HG03565 (cell line): ENCODE measurements around the gene IPPK.
"Not testable (repeated sequence)": the region's sequence is repeated elsewhere in the genome, so short reads cannot be mapped to it uniquely, and the experiment has no call there.

Experiments used
- ATAC-seq: cut with Tn5 transposase; IDR thresholded peaks from one replicate; pipeline ENCODE4 v1.9.1; 2021; ENCODE audit warnings: mild to moderate bottlenecking, moderate library complexity; ENCODE audit not compliant: unreplicated experiment

IPPK gene

GRCh38 chr9:92639124-92639523 lies 30.8 kb downstream of the IPPK start:
- ATAC-seq: no peak

- ATAC-seq: no peak
Measured at GRCh38 chr9:92638621-92639101, 31.3 kb downstream of the IPPK start.

- no peak for ATAC-seq
Measured at GRCh38 chr9:92637886-92638620, 31.9 kb downstream of the IPPK start.

GRCh38 chr9:92637326-92637725 lies 32.6 kb downstream of the IPPK start:
- no peak for ATAC-seq

- ATAC-seq: no peak
Measured at GRCh38 chr9:92636627-92637026, 33.3 kb downstream of the IPPK start.

DNA sequence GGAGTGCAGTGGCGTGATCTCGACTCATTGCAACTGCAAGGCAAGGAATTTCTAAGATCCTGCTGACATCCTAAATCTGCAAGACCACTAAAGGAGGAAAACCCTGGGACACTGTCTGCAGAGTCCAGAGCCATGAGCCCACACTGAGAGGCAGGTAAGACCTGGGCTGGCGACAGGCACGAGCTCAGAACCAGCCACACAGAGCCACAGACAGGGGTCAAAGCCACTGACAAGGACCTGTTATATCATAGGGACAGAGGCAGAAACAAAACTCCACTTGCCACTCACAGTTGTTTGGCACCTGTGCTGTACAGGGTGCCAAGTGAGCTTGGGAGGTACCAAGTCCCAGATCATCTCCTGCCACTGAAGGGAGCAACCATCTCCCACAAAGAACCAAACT lies 34.2 kb downstream of the IPPK start:
- no peak for ATAC-seq

DNA sequence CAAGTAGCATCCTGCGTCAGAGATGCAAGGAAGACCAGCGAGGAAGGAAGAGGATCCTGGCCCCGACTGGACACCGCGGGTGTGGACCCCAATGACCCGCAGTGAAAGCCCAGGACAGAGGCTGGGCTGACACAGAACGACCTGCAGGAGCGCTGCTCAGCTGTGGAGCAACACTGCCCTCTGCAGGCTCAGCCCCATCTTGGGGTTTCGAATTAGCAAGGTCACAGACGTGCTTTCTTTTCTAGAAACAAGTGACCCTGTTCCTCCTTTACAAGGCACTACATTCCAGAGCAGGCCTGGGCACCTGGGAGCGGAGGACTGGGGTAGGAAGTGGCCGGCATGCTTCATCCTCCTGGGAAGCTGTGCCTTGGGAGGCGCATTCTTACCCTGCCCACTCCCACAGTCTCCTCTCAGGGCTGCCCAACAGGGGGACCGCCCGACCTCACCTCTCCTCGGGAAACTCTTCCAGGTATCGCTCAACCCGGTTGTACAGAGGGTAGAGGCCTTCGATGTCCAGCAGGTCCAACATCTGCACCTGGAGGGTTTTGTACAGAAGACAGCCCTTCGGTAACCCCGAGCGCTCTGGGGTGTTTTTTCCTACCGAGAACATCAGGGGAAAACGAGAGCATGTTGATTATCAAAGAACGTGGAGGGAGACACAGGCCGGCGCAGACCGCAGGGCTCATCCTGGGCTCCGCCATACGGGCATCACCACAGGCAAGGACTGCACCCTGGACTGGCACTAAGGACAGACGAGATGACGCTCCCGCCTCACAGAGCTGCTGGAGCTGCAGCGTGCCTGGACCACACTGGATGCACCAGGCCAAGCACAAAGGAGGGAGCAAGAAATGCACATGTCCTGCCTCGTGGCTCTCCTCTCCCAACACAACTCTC lies 35.0 kb downstream of the IPPK start:
- peak; percentile 56 for ATAC-seq

- no peak for ATAC-seq
Measured at GRCh38 chr9:92633614-92634278, 36.2 kb downstream of the IPPK start.

- ATAC-seq: no peak
Measured at GRCh38 chr9:92632641-92633040, 37.3 kb downstream of the IPPK start.

DNA sequence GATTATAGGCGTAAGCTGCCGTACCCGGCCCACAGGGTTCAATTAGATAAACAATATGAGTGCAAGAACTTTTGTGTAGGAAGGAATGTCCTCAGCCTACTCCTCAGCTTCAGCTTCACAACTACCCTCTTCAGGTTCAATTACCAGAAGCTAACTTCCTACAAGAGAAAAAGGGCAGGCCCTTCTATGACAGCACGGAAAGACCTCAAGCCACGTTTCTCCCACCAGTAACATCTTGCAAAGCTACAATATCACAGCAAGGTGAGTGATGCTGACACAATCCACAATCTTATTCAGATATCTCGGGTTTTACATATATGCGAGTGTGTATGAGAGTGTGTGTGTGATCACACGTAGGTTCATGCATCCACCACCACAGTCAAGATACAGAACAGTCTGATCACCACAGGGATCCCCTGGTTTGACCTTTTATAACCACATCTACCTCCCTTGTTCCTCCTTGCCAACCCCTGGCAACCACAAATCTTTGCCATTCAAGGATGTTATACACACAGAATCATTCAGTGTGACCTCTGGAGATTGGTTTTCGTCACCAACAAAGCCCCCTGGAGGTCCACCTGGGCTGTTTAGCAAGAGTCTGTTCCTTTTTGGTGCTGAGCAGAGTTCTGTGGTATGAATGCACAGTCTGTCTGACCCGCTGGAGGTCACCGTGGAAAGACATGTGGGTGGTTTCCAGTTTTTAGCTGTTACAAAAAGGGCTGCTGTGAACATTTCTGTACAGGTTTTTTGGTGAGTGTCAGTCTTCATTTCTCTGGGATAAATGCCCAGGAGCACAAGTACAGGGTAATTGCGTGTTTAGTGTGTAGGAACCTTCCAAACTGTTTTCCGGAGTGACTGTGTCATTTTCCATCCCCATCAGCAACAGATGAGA lies 38.2 kb downstream of the IPPK start:
- no peak for ATAC-seq

DNA sequence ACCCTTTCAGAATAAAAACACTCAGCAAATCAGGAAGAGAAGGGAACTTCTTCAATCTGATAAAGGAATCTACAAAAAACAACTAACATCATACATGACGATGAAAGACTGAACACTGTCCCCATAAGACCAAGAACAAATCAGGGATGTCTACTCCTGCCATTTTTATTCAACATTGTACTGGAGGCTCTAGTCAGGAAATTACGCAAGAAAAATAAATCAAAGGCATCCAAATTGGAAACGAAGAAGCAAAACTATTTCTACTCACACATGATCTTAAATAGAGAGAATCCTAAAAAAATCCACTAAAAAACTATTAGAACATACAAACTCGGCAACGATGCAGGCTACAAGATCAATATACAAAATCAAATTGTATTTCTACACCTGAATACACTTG lies 42.3 kb downstream of the IPPK start:
- ATAC-seq: no peak

GRCh38 chr9:92626484-92626883 lies 43.4 kb downstream of the IPPK start:
- ATAC-seq: no peak

DNA sequence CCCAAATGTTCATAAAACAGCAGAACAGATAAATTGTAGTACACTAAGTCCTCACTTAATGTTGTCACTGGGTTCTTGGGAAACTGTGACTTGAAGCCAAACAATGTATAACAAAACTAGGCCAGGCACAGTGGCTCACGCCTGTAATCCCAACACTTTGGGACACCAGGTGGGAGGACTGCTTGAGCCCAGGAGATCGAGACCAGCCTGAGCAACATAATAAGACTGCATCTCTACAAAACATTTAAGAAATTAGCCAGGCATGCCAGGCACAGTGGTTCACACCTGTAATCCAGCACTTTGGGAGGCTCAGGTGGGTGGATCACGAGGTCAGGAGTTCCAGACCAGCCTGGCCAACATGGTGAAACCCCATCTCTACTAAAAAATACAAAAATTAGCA lies 46.0 kb downstream of the IPPK start:
- not testable (repeated sequence) for ATAC-seq

GRCh38 chr9:92620845-92621244 lies 49.1 kb downstream of the IPPK start:
- ATAC-seq: no peak

GRCh38 chr9:92619601-92620300 lies 50.2 kb downstream of the IPPK start:
- ATAC-seq: no peak

DNA sequence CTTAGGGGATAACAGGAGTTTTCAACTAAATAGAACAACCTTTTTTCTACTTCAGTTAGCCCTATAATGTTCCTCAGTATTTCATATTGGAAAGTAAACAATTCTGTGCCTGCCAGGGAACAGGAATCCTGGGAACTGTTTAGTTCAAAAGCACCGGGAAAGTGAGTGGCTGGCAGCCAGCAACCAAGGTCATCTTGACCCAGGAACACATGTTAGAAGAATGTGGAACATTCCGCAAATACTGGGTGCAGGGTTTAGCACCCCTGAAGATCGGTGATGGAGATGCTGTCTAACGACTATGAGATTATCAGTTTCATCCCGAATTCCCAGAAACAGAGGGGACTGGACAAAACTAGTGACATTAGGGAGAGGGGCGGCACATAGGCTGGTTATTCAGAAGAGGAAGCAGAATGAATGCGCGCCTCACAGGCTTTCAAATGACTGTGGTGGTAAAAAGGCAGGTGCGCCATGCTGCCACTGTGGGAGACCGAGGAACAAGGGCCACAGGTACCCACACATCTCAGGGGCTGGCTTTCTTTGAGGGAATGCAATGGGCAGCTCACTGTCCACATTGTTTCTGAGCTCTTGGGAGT lies 51.2 kb downstream of the IPPK start:
- no peak for ATAC-seq

- ATAC-seq: no peak
Measured at GRCh38 chr9:92617951-92618510, 51.9 kb downstream of the IPPK start.

DNA sequence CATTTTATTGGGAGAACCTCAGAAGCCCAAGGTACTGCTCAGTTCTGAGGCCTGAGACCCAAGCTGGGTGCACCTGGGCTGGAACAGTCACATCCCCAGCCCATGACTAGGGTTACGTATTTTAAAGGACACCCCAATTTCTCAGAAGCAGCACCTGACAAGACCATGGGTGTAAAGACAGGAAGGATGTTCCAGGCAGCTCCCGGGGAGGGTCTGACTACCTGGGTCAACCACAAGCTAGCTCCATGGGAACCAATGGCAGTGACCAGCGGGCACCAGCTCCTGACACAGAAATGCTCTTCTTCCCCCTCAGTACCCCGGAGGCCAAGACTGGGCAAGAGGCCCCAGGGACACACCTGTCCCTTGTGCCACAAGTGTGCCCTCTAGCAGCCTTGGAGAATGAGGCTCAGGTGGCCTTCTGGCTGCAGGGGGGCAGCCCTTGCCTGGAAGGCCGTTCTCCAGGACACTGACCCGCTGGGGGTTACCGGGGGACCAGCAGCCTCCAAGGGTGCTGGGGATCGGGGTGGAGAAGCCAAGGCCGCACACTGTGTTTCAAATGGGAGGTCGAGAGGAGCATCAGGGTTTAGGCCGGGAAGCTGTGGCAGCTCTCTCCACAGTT lies 52.6 kb downstream of the IPPK start:
- no peak for ATAC-seq

- no peak for ATAC-seq
Measured at GRCh38 chr9:92616655-92617111, 53.2 kb downstream of the IPPK start.
